HepG2 (cell line): ENCODE data around the gene PYGO1.

Experiments used
- GLI4 ChIP-seq: sonication (generic); formaldehyde crosslinking; IDR thresholded peaks from 2 replicates; pipeline ENCODE4 v1.5.1; 2020; ENCODE audit warnings: missing genetic modification reagents, mild to moderate bottlenecking, moderate library complexity, borderline replicate concordance
- KDM5B ChIP-seq: sonication (generic); formaldehyde crosslinking; IDR thresholded peaks from 2 replicates; pipeline ENCODE4 v1.4.0; 2020; ENCODE audit warnings: missing genetic modification reagents, mild to moderate bottlenecking, borderline replicate concordance
- ZBTB42 ChIP-seq: sonication (generic); formaldehyde crosslinking; IDR thresholded peaks from 2 replicates; pipeline ENCODE4 v1.5.0; 2020; ENCODE audit warnings: mild to moderate bottlenecking, missing genetic modification reagents

GRCh38 chr15:55530861-55531313 lies 57.3 kb downstream of the PYGO1 start:
- TF ChIP-seq KDM5B (CRISPR knock-in tag) (no peak), GLI4 (CRISPR knock-in tag) (no peak), ZBTB42 (CRISPR knock-in tag) (no peak)
